Stimulated activated CD4-positive, alpha-beta T cell treated with anti-CD3 and anti-CD28 coated beads, Interleukin-15, amount 100 ng/mL, for 48 hours (primary cell): ENCODE data around the gene FOXO1.

Experiments used
- DNase-seq, 2 donors: peaks; one replicate each; pipeline ENCODE4 v3.0.0-alpha.2; 2020; ENCODE audit warnings: low read depth in 2 of 2

The FOXO1 gene

DNA sequence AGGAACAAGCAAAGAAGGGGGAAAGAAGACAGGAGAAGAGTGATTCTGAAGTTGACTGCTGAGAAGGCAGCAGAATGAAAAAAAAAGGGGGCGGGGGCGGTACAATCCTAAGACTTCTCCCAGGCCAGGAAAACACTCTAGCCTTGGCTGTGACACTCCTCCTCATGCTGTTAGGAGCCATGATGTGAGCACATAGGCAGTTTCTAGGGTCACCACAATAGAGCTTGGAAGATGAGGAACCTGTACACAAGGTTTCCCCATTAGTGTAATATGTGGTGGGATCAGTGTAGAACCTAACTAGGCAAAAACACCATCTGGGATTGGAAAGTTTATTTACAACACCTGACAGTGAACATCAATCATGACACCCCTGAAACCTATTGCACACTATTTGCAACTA lies 86.9 kb downstream of the FOXO1 start:
- DNase-seq: no peak

GRCh38 chr13:40578055-40578454 lies 88.4 kb downstream of the FOXO1 start:
- no peak for DNase-seq

GRCh38 chr13:40576369-40576768 lies 90.1 kb downstream of the FOXO1 start:
- no peak for DNase-seq

DNA sequence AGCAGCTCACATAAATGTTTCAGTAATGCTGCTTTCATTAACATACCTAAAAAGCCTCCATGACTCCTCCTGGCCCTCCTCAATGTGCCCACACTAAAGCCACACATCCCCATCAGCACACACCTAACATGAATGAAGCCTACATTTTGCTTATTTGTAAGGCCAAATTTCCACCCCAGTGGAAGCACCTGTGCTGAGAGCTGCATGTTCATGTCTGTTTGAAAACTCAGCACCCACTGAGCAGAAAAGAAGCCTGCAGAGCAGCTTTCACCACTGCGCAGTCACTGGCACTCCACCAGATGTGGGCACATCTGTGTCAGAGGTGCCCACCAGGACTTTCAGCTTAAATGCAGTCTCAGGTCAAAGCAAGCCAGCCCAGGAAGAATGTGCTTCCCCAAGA lies 93.5 kb downstream of the FOXO1 start:
- no peak for DNase-seq

DNA sequence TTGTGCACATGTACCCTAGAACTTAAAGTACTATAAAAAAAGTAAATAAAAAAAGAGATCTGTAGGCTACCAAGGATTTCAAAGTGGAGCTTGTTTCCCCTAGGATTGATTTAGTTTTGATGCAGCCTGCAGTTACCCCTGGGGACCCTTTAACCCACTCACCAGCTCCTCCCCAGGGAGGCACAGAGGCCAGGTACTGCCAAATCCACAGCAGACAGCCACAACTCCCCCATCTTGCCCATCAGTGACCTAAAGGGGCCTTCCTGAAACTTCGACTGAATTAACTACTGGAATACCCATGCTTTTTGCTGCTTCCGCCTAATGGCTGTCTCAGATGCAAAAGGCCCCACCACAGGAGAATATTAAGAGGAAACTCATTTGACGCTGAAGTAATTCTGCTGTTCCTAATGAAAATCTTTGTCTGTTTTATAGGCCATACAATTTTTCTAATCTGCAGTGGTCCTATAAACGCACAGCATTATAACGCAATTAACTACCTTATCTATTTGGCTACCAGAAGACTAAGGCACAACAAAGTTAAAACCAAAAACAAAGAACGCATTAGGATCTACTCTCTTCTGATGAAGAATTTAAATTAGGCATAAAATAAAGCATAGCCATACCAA lies 95.0 kb downstream of the FOXO1 start:
- no peak for DNase-seq

DNA sequence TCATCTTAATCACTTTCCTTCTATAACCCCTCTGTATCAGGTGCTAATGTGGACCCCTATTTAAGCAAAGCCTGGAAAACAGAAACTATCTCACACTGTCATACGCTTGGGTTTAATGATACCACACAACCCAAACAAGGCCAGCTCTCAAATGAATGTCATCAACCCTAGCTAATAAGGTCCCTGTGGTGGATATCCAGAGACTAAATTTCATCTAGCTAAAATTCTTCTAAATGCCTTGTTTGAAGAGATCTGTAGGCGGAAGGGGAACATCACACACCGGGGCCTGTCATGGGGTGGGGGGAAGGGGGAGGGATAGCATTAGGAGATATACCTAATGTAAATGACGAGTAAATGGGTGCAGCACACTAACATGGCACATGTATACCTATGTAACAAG lies 95.5 kb downstream of the FOXO1 start:
- no peak for DNase-seq

DNA sequence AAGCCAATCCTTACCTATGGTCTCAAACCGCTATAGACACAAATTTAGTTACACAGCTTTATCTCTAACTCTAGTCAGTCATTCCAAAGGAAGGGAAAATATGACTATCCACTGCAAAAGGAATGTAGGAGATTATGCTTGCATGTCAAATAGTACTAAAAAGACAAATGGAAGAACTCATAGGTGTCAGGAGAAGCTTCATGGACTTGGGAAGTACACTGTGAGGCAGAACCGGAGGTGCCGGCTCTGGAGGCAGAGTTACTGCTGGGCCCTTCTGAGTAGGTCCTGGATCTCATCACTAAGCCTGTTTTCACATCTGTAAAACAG lies 97.5 kb downstream of the FOXO1 start:
- no peak for DNase-seq

DNA sequence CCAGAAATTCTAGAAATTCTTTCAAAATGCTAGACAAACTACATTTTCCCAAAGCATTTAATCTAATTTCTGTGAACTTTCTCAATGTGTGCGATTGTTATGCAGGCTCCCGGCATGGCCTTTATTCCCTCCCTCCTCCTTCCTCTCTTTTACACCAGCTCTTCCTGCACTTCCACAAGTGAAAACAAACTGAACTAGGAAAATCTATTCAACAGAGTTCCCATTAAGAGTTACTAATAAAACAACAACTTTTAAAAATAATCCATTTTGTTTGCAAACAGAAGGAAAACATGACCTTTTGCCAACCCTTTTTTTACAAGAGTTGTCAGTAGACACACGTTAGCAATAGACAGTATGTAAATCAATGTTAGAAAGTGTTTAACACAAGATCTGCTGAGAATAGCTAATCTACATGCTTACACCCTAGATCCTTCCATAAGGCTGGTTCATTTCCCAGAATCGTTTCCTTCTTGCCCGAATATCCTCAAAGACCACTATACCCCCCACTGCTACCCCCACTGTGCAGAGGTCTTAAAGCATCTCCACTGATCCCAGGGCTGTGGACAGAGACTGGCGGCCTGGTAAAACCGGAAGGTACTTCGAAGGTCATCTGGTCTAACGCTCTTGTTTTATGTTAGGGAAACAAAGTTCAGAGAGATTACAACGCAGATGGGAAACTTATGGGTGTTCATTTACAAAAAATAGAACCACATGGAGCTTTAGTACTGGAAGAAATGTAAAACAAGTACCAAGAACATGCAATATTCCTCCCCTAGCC lies 98.0 kb downstream of the FOXO1 start:
- DNase-seq: no peak

DNA sequence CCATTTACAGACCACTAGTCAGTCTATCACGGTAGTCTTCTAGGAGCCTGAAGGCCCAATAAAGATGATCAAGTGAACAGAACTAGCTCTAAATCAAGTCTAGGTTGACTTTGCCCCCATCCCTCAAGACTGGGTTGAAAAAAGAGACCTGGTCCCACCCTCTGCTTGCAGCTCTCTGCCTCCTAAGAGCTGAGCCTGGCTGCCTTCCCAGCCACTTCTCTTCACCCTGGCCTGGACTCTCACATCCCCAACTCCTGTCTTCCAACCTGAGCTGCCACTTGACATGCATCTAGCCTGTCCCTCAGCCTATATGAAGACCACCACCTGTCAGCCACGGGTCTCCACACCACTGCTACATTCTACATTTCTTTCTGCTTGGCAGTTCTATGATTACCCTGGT lies 99.6 kb downstream of the FOXO1 start:
- no peak for DNase-seq

GRCh38 chr13:40565282-40566148 lies 100.9 kb downstream of the FOXO1 start:
- DNase-seq: no peak

DNA sequence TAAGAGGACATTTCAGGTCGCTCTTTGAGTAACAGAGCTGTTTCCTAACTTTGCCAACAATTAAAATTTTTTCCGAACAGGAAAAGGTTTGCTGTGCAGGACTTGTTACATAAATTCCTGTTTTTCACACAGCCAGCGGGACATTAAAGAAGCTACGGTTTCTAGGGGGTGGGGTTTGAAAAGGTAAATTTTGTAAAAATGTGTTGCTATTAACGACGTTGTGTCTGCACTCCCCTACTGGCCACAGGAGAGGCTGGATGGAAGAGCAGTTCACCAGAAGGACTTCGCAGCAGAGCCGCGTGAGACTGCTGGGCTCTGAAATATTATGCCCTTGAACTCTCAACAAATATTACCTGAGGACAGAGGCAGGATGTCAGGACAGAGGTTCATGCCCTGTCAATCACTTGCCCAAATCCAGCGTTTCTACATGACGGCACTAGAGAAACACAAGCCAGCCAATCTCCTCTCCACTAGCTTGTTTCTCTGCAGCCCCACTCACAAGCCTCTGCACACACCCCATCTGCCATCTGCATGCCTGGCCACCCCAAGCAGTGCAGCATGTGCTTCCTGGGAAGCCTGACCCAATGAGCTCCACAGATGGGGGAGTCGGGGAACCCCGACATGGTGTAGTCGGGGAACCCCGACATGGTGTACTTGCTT lies 102.0 kb downstream of the FOXO1 start:
- no peak for DNase-seq

GRCh38 chr13:40563350-40564125 lies 102.9 kb downstream of the FOXO1 start:
- DNase-seq: no peak

- DNase-seq: no peak
Observed at GRCh38 chr13:40562975-40563349, 103.5 kb downstream of the FOXO1 start.

- DNase-seq: no peak
Observed at GRCh38 chr13:40559915-40560314, 106.5 kb downstream of the FOXO1 start.

DNA sequence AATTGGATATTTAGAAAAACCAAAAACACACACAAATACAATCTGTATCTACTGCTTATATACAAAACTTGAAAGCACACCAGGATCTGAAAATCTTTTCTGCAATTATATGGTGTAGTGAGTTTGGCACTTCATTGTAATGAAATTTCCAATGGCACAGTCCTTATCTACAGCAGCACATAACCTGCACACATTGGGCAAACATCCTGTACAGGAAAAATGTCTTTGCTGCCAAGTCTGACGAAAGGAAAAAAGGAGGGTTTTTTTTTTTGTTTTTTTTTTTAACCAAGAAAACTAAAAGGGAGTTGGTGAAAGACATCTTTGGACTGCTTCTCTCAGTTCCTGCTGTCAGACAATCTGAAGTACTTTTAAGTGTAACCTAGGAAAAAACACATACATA lies 107.8 kb downstream of the FOXO1 start:
- DNase-seq: no peak

- DNase-seq: no peak
Observed at GRCh38 chr13:40556453-40556852, 110.0 kb downstream of the FOXO1 start.

GRCh38 chr13:40553356-40553755 lies 113.1 kb downstream of the FOXO1 start:
- DNase-seq: no peak

DNA sequence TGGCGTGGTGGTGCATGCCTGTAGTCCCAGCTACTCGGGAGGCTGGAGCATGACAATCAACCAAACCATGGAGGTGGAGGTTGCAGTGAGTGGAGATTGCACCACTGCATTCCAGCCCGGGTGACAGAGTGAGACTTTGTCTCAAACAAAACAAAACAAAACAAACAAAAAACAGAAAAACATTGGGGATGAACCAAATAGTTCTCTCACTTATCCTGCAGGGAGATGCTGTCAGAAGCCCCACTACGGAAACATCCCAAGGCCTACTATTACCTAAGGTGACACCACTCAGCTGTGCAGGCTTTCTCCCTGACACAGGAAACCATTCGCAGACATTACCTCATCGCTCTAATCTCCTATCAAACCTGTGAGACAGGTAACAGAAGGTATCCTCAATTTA lies 113.5 kb downstream of the FOXO1 start:
- no peak for DNase-seq

DNA sequence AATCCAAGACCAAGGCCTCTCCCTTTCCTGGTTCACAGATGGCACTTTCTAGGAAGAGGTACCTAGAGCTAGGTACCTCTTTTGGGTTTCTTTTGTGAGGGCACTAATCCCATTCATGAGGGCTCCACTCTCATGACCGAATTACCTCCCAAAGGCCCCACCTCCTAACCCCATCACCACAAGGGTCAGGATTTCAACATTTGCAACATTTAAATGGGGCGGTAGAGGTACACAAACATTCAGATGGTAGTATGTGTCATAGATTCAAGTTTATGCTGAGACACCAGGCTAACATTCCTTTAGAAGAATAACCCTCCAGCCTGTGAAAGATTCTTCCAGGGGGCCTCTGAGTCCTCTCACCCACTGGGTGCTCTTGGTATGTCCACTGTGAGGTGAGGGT lies 116.3 kb downstream of the FOXO1 start:
- no peak for DNase-seq

- no peak for DNase-seq
Observed at GRCh38 chr13:40549500-40550094, 116.8 kb downstream of the FOXO1 start.
